ENCODE measurements around the gene DPT.

DNA sequence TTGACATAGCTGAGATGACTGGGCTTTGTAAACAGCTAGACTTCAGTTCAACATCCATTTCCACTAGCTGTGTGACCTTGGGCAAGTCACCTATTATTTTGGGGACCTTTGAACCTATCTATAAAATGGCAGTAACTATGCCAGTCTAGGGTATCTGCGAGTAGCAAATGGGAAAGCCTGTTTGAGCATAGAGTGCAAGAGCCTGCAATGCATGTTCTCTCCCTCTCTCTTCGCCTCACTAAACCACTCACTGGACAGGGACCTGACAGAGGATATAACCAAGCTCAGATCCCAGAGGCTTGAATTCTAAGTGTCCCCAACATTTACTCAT lies 39.7 kb downstream of the DPT start:
- TF ChIP-seq CTCF (IDR thresholded peaks at IDR 0.05), result no peak
- TF ChIP-seq POLR2A (IDR thresholded peaks at IDR 0.05), result no peak

All from uterus (tissue), 2 donors.